ENCODE results near the gene TMCC2. TPM values are rescaled to one million over a fixed set of nuclear protein-coding genes. Genes with fewer than 3 reads are reported as not detected.

TMCC2 gene
- total RNA-seq, 4 donors from 2014 or later = 0.33 to 2.1 (median 1.1) TPM

DNA sequence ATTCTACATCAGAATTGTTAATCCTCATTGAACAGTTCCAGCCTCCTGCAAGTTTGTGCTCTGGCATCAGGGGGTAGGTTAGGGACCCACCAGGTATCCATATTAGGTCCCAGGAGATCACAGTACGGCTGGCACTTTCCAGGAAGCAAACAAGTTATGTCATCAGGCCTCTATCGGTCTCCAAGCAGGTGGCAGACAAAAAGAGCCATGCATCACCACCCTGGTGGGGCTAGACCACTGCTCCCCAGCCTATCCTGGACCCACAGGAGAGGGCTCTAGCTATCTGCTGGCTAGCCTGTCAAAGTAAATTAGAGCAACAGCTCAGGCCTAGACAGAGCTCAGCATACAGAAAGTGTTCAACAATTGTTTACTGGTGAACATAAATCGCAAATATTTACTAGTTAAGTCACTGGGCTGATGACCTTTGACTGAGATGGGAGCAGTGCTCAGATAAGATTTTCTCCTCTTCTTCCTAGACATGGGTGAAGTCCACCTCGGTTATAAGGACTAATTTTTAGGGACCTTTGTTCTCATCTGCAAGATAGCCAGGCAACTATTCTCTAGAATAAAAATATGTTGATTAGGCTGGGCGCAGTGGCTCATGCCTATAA, 87.4 kb downstream of the TMCC2 start:
- TF ChIP-seq, protein P1, sequence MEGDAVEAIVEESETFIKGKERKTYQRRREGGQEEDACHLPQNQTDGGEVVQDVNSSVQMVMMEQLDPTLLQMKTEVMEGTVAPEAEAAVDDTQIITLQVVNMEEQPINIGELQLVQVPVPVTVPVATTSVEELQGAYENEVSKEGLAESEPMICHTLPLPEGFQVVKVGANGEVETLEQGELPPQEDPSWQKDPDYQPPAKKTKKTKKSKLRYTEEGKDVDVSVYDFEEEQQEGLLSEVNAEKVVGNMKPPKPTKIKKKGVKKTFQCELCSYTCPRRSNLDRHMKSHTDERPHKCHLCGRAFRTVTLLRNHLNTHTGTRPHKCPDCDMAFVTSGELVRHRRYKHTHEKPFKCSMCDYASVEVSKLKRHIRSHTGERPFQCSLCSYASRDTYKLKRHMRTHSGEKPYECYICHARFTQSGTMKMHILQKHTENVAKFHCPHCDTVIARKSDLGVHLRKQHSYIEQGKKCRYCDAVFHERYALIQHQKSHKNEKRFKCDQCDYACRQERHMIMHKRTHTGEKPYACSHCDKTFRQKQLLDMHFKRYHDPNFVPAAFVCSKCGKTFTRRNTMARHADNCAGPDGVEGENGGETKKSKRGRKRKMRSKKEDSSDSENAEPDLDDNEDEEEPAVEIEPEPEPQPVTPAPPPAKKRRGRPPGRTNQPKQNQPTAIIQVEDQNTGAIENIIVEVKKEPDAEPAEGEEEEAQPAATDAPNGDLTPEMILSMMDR (IDR thresholded peaks at IDR 0.05; ENCODE audit: low read depth) = no peak

DNA sequence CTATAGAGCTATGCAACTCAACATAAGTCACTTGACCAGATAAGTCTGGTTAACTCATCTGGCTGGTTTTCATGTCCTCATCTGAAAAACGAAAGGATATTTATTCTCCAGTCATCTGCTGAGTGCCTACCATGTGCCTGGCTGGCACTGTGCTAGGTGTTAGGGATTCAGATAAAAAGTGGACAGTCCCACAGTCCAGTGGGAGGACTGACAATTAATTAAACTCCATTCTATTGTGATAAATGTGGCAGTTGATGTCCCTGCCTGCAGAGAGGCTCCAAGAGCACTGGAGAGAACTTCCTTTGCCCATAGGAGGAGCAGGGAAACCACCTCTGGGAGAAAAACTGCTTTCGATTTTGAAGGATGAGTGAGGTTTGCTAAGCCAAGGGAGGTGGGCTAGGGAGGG, 88.4 kb downstream of the TMCC2 start:
- TF ChIP-seq, protein P1 (IDR thresholded peaks at IDR 0.05; ENCODE audit: low read depth) = no peak

DNA sequence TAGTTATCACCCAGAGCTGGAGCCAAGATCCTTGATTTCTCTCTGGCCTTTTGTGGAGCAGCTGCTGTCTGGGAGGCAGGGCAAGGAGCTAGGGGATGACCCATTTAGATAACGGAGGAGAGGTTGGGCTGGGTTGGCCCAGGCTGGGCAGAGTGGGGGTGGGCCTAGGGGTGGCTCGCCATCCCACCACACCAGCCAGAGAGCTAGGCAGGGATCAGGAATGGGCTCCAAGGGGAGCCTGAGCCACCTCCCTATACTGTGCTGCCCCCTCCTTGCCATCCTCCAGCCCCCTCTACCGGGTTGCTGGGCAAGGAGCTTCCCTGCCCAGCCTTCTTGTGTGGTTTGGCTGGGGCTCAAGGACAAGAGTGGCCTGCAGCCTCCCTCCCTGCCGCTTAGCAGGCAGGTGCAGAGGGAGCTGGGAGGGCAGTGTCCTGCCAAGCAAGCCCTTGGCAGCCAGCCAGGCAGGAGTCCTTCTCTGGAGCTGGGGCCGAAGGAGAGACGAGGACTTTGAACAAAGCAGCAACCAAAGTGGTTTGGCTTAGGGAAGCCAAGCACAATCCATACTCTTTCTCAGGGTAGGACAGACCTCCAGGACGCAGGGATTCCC, 89.7 kb downstream of the TMCC2 start:
- TF ChIP-seq, protein P1 (IDR thresholded peaks at IDR 0.05; ENCODE audit: low read depth) = no peak

DNA sequence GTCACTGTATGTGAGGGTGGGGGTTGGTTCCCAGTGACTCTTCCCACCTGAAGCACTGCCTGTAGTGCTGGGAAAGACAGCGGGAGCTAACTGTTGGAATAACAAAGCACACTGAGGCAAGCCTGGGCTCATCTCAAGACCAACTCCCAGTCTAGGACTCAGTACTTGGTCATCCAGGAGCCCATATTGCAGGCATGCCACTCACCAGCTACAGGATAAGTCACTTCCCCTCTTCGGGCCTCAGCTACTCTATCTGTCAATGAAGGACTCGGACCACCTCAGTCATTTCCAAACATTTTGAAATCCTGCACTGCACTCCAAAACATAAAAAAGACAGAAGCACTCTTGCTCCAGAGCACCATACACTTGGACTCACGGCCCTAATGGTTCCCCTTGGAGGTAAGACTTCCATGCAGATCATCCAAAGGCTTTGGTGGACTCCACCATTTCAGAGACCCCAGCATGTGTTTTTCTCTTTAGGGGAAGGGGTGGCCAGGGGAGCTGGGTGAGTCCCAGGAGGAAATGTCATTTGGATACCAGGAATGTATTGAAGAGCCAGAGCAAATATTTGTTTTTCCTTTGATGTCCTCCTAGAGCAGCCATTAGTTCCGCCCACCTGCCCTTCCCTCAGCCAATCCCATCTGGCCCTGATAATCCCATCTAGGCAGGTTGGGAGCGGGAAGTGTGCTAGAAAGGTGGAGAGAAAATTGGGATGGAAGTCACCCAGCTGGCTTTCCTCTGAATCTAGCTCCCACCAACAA, 90.7 kb downstream of the TMCC2 start:
- TF ChIP-seq, protein P1 (IDR thresholded peaks at IDR 0.05; ENCODE audit: low read depth) = no peak

GRCh38 chr1:205319081-205320018, 91.6 kb downstream of the TMCC2 start:
- TF ChIP-seq, protein P1 (IDR thresholded peaks at IDR 0.05; ENCODE audit: low read depth) = no peak

DNA sequence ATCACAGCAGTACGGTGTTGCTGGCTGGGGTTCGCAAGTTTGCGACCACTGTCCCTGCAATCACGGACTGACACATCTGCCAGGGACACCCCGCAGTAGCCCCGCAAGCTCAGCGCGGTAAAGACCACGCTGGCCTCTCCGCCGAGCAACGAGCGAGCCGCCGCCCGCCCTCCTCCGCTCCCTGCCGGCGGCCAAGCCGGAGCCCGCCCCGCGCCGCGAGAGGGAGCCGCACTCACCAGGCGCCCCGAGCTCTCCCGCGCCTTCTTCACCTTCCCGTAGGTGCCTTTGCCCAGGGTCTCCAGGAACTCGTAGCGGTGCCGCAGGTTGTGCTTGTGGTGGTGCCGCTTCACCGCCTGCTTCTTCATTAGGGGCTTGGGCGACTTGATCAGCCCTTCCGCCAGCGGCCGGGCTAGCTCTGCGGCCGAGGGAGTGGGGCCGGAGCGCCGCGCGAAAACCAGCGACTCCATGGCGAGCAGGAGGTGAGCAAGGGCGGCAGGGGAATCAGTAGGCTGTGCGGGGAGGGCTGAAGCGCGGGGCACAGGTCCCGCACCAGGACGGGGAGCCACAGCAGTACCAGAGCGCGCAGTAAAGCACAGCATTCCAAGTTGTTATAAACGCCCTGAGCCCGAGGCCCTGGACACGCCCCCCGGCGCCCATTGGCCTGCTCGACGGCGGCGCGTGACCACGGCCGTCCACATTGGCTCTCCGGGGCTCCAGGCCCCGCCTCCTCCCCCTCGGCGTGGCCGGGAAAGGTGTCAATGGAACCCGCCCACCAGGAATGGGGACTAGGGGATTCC, 93.6 kb downstream of the TMCC2 start, which contains the start of gene NUAK2:
Gene NUAK2, minus strand, starts transcription at position 584 of the 797 bp plus-strand sequence. Its CDS starts 117 bp downstream, at position 467.
- TF ChIP-seq, protein P1 (IDR thresholded peaks at IDR 0.05; ENCODE audit: low read depth) = no peak

Data from subcutaneous adipose tissue (tissue), 4 donors.